ENCODE measurements around the gene DFFB.

The DFFB gene

DNA sequence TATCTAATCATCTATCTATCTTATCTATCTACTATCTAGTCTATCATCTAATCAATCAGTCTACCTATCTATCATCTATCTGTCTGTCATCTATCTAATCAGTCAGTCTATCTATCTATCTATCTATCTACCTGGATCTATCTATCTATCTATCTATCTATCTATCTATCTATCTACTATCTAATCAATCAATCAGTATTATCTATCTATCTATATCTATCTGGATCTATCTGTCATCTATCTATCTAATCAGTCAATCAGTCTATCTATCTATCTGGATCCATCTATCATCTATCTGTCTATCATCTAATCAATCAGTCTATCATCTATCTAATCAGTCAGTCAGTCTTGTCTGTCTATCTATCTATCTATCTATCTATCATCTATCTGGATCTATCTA is 69.7 kb downstream of the DFFB start:
- no peak for DNase-seq (ENCODE audit: low read depth)

DNA sequence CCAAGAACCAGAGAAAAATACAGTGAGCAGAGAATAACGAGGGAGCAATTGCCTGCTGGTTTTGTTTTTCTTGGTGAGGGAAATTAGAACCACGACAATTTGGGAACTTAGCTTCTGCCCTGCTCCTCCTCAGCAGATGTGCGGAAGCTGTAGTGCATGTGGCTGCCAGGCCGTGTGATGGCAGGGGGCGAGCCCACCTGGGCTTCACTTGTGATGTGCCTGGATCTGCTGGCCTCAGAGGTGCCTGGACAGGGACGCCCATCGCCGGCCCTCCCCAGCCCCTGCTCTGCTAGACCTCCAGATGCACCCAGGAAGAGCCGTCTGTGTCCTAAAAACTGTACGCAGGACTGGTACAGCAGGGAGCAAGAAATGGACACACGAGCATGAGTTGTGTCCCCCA is 71.3 kb downstream of the DFFB start:
- DNase-seq (ENCODE audit: low read depth) = no peak

DNA sequence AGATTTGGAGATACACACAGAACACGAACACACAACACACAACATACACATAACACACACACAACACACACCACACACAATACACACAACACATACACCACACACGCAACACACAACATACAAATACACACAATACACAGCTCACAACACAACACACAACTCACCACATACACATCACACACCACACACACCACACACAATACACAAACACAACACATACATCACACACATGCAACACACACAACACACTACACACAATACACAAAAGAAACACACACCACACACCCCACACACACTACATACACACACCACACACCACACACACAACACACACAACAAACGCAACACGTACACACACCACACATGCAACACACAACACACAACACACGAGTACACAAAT is 71.8 kb downstream of the DFFB start:
- DNase-seq (ENCODE audit: low read depth) = no peak

DNA sequence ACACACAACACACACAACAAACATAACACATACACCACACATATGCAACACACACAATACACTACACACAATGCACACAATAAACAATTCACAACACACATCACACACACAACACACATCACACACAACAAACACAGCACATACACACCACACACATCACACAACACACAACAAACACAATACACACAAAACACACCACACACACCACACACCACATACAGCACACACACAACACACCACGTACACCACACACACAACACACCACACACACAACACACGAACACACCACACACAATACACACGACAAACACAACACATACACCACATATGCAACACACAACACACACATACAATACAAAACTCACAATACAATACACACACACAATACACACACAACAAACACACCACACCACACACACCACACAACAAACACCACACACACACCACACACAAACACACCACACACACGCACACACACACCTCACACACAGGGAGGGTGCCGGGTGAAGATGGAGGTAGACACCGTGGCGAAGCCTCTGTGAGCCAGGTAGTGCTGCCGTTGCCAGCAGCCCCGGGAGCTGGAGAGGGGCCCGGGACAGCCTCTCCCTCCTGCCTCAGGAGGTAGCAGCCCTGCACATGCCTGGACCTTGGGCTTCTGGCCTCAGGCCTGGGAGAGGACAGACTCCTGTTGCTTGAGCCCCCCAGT is 73.2 kb downstream of the DFFB start:
- DNase-seq (ENCODE audit: low read depth) = no peak

DNA sequence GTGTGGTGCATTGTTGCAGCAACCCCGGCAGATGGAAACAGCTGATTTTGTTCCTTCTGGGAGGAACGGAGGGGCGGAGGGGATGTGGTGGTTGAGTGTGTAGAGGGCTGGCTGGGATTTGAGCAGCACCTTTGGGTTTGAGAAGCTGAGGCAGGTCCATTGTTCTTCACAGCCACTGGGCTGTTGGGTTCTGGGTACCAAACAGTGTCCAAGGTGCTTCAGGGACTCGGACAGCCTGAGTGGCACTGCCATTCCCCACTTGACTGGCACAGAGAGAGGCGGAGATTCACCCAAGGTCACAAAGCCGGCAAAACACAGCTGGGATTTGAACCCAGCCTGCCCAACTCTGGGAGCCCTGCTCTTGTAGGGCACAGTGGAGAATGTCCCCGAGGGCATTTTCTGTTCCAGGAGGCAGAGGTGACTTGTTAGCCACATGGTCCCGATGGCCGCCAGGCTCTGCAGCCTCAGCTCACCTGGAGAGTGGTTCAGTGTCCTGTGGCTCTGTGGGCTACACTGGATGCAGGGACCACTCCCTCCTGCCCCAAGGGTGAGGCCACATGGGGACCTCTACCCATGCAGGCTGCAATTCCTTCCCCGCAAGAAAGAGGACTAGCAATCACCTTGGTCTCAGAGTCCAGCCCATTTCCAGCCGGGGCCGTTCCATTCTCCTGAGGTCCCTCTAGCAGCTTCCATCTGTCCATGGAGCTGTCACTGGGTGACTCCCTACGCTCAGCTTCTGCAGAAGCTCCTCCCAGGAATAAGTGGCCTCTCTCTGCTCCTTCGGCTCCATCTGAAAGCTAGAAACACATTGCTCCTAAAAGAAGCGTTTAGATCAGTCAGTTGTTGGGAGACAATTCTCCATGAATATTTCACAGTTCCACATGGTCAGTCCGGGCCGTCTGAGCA is 74.0 kb downstream of the DFFB start:
- no peak for DNase-seq (ENCODE audit: low read depth)

DNA sequence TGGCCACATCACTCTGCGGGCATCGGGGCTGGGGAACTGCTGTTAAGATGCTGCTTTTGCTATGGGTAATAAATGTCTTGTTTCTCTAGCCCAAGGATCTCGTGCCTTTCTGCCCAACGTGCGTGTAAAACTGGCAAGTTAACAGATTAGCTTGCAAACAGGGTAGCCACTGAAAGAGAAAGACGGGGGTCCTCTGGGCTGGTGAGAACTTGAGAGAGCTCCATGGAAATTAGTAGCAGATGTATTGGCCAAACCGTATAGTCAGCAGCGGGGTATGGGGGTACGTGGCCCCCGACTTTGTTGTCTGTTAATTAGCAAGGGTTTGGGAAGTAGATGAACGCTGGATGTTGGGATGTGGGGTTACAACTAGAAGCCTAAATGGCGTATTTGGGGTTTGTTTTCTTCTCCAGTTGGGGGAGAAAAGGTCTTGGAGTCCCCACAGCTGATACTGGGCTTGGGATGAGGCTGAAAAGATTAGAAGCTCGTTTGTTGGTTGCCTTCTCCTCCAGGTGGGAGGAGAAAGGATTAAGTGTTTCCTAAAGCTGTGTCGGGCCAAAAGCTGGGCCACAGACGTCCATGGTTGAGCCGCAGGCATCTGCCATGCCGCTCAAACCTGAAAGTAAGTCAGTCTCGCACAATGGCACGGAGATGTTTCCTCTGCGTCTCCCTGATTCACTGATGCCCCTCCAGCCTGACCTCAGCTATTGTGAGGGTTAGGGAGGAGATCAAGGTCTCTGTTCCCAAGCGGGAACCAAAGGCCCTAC is 75.1 kb downstream of the DFFB start:
- no peak for DNase-seq (ENCODE audit: low read depth)
